ENCODE measurements around the gene IL12RB1. TPM values are rescaled to one million over a fixed set of nuclear protein-coding genes. Genes with fewer than 3 reads are reported as not detected.
"Not testable (repeated sequence)": the region's sequence is repeated elsewhere in the genome, so short reads cannot be mapped to it uniquely, and the experiment has no call there.

The IL12RB1 gene
- total RNA-seq, 1 donor from 2014 or later, result not detected

DNA sequence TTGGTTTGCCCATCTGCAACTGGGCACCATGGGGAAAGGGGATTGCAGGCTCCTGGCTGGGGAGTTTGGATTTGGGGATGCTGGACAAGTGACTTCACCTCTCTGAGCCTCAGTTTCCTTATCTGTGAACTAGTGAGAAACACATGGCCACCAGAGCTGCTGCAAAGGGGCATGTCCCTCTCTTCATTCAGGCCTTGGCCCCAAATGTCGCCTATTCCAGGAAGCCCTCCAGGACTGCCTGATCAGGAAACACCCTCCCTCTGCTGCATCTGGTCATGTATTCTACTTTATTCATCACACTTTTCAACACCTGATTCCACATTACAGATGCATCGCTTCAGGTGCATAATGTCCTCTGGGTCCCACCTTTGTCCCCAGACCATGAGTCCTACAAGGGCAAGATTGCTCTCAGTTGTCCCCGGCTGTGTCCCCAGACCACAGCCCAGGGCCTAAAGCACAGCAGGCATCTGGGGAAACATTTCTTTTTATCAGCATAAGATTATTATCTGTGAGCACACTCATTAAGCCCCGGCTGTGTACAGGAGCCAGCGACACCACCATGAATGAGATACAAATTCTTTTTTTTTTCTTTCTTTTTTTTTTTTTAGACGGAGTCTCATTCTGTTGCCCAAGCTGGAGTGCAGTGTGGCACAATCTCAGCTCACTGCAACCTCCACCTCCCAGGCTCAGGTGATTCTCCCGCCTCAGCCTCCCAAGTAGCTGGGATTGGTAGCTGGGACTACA is 41.3 kb downstream of the IL12RB1 start:
- intact Hi-C loops (cut with DNase I), result no loop called here
- H3K4me3 ChIP-seq, result peak overlapping the region; percentile 29 to 51
- no peak for DNase-seq (ENCODE audit: extremely low spot score in 2 of 2)
- H3K27me3 ChIP-seq, result no peaks in the 10 kb centered on the region
- H3K4me1 ChIP-seq, result peaks cover 22% of the 10 kb centered on the region
- no peaks in the 10 kb centered on the region for H3K36me3 ChIP-seq
- H3K9me3 ChIP-seq, result no peaks in the 10 kb centered on the region
- TF ChIP-seq POLR2A (IDR thresholded peaks at IDR 0.05), result no peak
- TF ChIP-seq, protein P1, sequence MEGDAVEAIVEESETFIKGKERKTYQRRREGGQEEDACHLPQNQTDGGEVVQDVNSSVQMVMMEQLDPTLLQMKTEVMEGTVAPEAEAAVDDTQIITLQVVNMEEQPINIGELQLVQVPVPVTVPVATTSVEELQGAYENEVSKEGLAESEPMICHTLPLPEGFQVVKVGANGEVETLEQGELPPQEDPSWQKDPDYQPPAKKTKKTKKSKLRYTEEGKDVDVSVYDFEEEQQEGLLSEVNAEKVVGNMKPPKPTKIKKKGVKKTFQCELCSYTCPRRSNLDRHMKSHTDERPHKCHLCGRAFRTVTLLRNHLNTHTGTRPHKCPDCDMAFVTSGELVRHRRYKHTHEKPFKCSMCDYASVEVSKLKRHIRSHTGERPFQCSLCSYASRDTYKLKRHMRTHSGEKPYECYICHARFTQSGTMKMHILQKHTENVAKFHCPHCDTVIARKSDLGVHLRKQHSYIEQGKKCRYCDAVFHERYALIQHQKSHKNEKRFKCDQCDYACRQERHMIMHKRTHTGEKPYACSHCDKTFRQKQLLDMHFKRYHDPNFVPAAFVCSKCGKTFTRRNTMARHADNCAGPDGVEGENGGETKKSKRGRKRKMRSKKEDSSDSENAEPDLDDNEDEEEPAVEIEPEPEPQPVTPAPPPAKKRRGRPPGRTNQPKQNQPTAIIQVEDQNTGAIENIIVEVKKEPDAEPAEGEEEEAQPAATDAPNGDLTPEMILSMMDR (IDR thresholded peaks at IDR 0.05), result no peak
- no peak for TF ChIP-seq POLR2AphosphoS5 (IDR thresholded peaks at IDR 0.05; ENCODE audit: insufficient read depth in 1 of 2, low read depth in 1 of 2)
- H3K27ac ChIP-seq, result peak overlapping the region; percentile 22

DNA sequence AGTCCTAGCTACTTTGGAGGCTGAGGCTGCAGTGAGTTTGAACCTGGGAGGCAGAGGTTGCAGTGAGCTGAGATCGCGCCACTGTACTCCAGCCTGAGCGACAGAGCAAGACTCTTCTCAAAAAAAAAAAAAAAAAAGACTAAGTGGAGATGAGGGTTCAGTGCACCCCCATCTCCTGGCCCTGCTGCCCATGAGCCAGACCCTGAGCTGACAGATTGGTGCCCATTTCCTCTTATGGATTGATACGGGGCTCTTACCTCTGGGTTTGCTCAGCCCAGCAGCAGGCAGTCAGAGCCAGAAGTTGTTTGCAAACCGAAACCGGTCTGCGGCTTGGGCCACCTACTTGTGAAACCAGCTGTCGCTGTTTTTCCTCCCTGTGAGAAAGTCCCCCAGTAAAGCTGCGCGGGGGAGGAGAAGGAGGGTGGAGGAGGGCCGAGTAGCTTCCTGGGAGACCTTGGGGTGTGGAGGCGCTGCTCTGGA is 41.9 kb downstream of the IL12RB1 start:
- Histone ChIP-seq H3K36me3 (no peaks in the 10 kb centered on the region), H3K9me3 (no peaks in the 10 kb centered on the region), H3K4me3 (peak overlapping the region; percentile 29 to 51), H3K4me1 (peaks cover 20% of the 10 kb centered on the region), H3K27ac (peak overlapping the region; percentile 22), H3K27me3 (no peaks in the 10 kb centered on the region)
- DNase-seq (ENCODE audit: extremely low spot score in 2 of 2), result no peak
- intact Hi-C loops (cut with DNase I), result no loop called here
- TF ChIP-seq POLR2AphosphoS5 (IDR thresholded peaks at IDR 0.05; ENCODE audit: insufficient read depth in 1 of 2, low read depth in 1 of 2), result peak; percentile 48 to 79
- TF ChIP-seq, protein P1 (IDR thresholded peaks at IDR 0.05), result no peak
- no peak for TF ChIP-seq POLR2A (IDR thresholded peaks at IDR 0.05)

DNA sequence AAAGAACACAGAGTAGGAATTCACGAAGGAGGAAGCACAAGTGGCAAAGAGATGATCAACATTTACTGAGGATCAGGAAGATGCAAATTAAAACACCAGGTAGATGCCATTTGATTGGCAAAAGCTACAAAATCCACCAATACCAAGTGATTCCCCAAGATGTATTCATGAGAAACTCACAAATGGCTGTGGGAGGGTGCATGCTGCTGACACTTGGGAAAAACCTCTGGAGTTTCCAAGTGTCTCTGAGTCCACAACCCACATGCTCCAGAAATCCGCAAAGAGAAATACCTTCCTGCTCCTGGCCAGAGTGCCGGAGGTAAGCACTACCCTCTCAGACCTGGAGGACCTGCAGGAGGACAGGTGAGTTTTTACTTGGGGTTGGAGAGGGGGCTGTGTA is 43.1 kb downstream of the IL12RB1 start:
- no peaks in the 10 kb centered on the region for H3K9me3 ChIP-seq
- no peak overlapping the region for H3K4me3 ChIP-seq
- no peak overlapping the region for H3K27ac ChIP-seq
- TF ChIP-seq POLR2AphosphoS5 (IDR thresholded peaks at IDR 0.05; ENCODE audit: insufficient read depth in 1 of 2, low read depth in 1 of 2) (no peak), POLR2A (IDR thresholded peaks at IDR 0.05) (no peak)
- TF ChIP-seq, protein P1 (IDR thresholded peaks at IDR 0.05), result no peak
- H3K27me3 ChIP-seq, result no peaks in the 10 kb centered on the region
- intact Hi-C loops (cut with DNase I), result no loop called here
- H3K36me3 ChIP-seq, result no peaks in the 10 kb centered on the region
- no peak for DNase-seq (ENCODE audit: extremely low spot score in 2 of 2)
- H3K4me1 ChIP-seq, result peaks cover 11% of the 10 kb centered on the region

DNA sequence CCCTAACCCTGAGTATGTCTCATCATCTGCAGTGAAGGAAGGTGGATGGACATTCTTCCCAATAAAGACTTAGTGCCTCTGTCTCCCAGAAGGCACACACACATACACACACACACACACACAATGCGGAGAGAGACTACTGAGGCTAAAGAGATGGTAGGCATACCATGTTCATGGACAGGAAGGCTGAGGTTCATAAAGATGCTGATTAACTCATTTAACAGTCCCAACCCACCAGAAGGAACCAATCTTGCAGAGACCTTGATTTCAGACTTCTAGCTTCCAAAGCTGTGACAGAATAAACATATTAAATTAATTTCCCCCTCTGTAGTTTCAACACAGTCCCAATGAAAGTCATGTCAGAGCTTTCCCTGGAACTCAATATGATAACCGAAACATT is 45.7 kb downstream of the IL12RB1 start:
- no peak overlapping the region for H3K27ac ChIP-seq
- peaks cover 10% of the 10 kb centered on the region for H3K4me1 ChIP-seq
- H3K9me3 ChIP-seq, result no peaks in the 10 kb centered on the region
- H3K4me3 ChIP-seq, result no peak overlapping the region
- TF ChIP-seq POLR2AphosphoS5 (IDR thresholded peaks at IDR 0.05; ENCODE audit: insufficient read depth in 1 of 2, low read depth in 1 of 2) (no peak), POLR2A (IDR thresholded peaks at IDR 0.05) (no peak)
- TF ChIP-seq, protein P1 (IDR thresholded peaks at IDR 0.05), result no peak
- DNase-seq (ENCODE audit: extremely low spot score in 2 of 2), result no peak
- no peaks in the 10 kb centered on the region for H3K36me3 ChIP-seq
- no peaks in the 10 kb centered on the region for H3K27me3 ChIP-seq
- intact Hi-C loops (cut with DNase I), result no loop called here

DNA sequence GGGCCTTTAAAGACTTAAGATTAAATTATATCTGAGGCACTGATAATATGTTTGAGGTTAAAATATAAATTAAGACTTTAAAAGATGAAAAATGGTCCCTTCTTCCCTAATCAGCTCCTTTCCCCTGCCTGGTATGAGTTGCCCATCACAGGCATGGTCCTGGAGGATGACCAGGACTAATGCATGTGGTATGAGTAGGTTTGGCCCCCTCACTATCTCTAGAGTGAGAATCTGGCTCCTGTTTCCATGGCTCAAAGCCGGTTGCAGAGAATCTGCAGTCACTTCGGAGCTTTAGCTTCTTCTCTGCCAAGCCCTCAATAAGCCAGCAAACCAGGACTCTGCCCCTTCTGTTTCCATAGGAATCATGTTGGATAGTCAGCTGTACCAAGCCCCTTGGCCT is 54.6 kb downstream of the IL12RB1 start:
- intact Hi-C loops (cut with DNase I); DNase-seq (ENCODE audit: extremely low spot score in 2 of 2); H3K27me3 ChIP-seq; H3K9me3 ChIP-seq; H3K27ac ChIP-seq; H3K4me3 ChIP-seq; H3K36me3 ChIP-seq: not testable (repeated sequence)
- peaks cover 11% of the 10 kb centered on the region for H3K4me1 ChIP-seq
